Liver (tissue), 3 donors: ENCODE data around the gene NOS2.

ENCODE experiments used
- RAD21 ChIP-seq, 2 donors: IDR thresholded peaks; 2 replicates each; pipeline ENCODE4 v1.6.1; 2016; ENCODE audit warnings: antibody characterized with exemption in 2 of 2, mild to moderate bottlenecking in 2 of 2
- TAF1 ChIP-seq: conservative IDR thresholded peaks from 2 replicates; pipeline ENCODE4 v1.6.1; 2016; ENCODE audit warnings: antibody characterized with exemption, mild to moderate bottlenecking
- TF ChIP-seq, protein P1 (sequence below): fragments of 150-350 bp; IDR thresholded peaks from 2 replicates; pipeline ENCODE4 v1.5.1; 2017; ENCODE audit warnings: improper control_type of control experiment, low read depth, low read length; ENCODE audit not compliant: missing input control
- donor health status: healthy.
- donor health status: healthy.

DNA sequence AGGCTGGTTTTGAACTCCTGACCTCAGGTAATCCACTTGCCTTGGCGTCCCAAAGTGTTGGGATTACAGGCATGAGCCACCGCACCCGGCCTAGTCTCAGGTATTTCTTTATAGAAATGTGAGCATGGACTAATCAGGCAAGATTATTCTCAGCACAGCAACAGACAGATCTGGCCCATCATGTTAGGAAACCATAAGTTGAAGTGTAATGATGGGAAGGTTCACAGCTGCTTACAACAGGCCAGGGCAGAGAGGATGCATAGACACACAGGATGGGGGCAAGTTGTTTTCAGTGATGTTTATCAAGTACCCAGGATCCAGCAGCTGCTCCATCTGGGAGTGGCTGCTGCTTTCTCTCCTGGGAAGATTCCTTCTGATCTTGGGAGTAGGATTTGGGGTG lies 16.6 kb upstream of the NOS2 start:
- TF ChIP-seq RAD21 (IDR thresholded peaks at IDR 0.05) (no peak), TAF1 (no peak)
- TF ChIP-seq, protein P1, sequence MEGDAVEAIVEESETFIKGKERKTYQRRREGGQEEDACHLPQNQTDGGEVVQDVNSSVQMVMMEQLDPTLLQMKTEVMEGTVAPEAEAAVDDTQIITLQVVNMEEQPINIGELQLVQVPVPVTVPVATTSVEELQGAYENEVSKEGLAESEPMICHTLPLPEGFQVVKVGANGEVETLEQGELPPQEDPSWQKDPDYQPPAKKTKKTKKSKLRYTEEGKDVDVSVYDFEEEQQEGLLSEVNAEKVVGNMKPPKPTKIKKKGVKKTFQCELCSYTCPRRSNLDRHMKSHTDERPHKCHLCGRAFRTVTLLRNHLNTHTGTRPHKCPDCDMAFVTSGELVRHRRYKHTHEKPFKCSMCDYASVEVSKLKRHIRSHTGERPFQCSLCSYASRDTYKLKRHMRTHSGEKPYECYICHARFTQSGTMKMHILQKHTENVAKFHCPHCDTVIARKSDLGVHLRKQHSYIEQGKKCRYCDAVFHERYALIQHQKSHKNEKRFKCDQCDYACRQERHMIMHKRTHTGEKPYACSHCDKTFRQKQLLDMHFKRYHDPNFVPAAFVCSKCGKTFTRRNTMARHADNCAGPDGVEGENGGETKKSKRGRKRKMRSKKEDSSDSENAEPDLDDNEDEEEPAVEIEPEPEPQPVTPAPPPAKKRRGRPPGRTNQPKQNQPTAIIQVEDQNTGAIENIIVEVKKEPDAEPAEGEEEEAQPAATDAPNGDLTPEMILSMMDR = no peak
